Measurements from ENCODE around the gene CECR2. TPM values are rescaled to one million over a fixed set of nuclear protein-coding genes. Genes with fewer than 3 reads are reported as not detected.

Gene CECR2
- total RNA-seq, 1 experiment from 2014 or later = 154 TPM

GRCh38 chr22:17368554-17369438 lies 464 bp upstream of the CECR2 start:
- H3K4me3 Mint-ChIP-seq = peak overlapping the region; percentile 84 to 93
- Histone ChIP-seq H3K23ac (ENCODE audit: insufficient read length, low read depth, low read length) (no peak overlapping the region), H3K23me2 (ENCODE audit: insufficient read length, low read depth, low read length, poor library complexity, severe bottlenecking) (peaks cover 22% of the 10 kb centered on the region), H3K18ac (ENCODE audit: insufficient read length, low read depth, low read length) (peak overlapping the region; percentile 98), H2AFZ (ENCODE audit: low read length) (no peak overlapping the region), H3K79me2 (ENCODE audit: insufficient read depth, low read length) (peaks cover 32% of the 10 kb centered on the region), H3T11ph (ENCODE audit: low read length) (peak overlapping the region; percentile 64), H2AK5ac (ENCODE audit: insufficient read length, low read length) (no peak overlapping the region), H3K14ac (ENCODE audit: insufficient read depth, low read length) (peak overlapping the region; percentile 91), H4K5ac (ENCODE audit: insufficient read length, low read depth, low read length) (peak overlapping the region; percentile 76), H3K4ac (ENCODE audit: low read depth, low read length) (no peak overlapping the region; the same call in 1 of the 2 replicates), H2BK5ac (ENCODE audit: insufficient read length, low read length) (peak overlapping the region; percentile 97), H2BK20ac (ENCODE audit: low read depth, low read length, poor library complexity, severe bottlenecking) (no peak overlapping the region), H3K56ac (ENCODE audit: insufficient read length, low read depth, low read length) (peak overlapping the region; percentile 93), H4K20me1 (ENCODE audit: control insufficient read depth, insufficient read depth, insufficient read length) (no peaks in the 10 kb centered on the region), H3K27me3 (ENCODE audit: insufficient read depth, low read length) (no peaks in the 10 kb centered on the region), H4K91ac (ENCODE audit: insufficient read length, low read depth, low read length) (peak overlapping the region; percentile 9), H3K27ac (ENCODE audit: insufficient read length, low read depth, low read length) (peak overlapping the region; percentile 96), H3K79me1 (ENCODE audit: insufficient read depth, low read depth, low read length, poor library complexity, severe bottlenecking) (no peaks in the 10 kb centered on the region), H2BK15ac (ENCODE audit: low read depth, low read length) (no peak overlapping the region), H3K9ac (ENCODE audit: extremely low read depth, insufficient read length, low read length) (peak overlapping the region; percentile 91), H2BK120ac (ENCODE audit: low read depth, low read length, poor library complexity, severe bottlenecking) (peak overlapping the region; percentile 86), H3K4me2 (ENCODE audit: insufficient read depth, insufficient read length, low read length) (peak overlapping the region; percentile 98), H3K4me1 (ENCODE audit: insufficient read depth, low read length) (no peaks in the 10 kb centered on the region; the same call in 1 of the 2 replicates), H2BK12ac (ENCODE audit: insufficient read length, low read depth, low read length) (peak overlapping the region; percentile 99), H4K8ac (replicated peaks; ENCODE audit: insufficient read length, low read depth, low read length) (peak overlapping the region; percentile 81), H3K9me3 (ENCODE audit: control insufficient read depth, low read depth, low read length) (no peaks in the 10 kb centered on the region)
- no peaks in the 10 kb centered on the region for H3K27me3 Mint-ChIP-seq (ENCODE audit: low read depth)
- DNase-seq = peak; percentile 86
- peak overlapping the region; percentile 93 to 99 (median 99) for H3K27ac Mint-ChIP-seq
- H3K4me1 Mint-ChIP-seq = peaks cover 32 to 45% of the 10 kb centered on the region in 2 experiments
- H3K9me3 Mint-ChIP-seq = no peaks in the 10 kb centered on the region; a peak in 1 of 5 replicates
- TF ChIP-seq CTCF (conservative IDR thresholded peaks at IDR 0.05) = no peak
- WGBS (ENCODE audit: extremely low coverage, insufficient read length, low lambda C conversion rate) = no CpG with 5 or more reads among the region's 64 CpGs
- no peaks in the 10 kb centered on the region; a peak in 1 of 7 replicates for H3K36me3 Mint-ChIP-seq (ENCODE audit: insufficient read depth in 1 of 3, low read depth in 3 of 3)
